HG02588 (cell line): ENCODE results near the gene SFTPB.

Experiments
- ATAC-seq: cut with Tn5 transposase; IDR thresholded peaks from one replicate; pipeline ENCODE4 v1.9.1; 2021; ENCODE audit warnings: mild to moderate bottlenecking, moderate library complexity; ENCODE audit not compliant: unreplicated experiment

SFTPB gene

DNA sequence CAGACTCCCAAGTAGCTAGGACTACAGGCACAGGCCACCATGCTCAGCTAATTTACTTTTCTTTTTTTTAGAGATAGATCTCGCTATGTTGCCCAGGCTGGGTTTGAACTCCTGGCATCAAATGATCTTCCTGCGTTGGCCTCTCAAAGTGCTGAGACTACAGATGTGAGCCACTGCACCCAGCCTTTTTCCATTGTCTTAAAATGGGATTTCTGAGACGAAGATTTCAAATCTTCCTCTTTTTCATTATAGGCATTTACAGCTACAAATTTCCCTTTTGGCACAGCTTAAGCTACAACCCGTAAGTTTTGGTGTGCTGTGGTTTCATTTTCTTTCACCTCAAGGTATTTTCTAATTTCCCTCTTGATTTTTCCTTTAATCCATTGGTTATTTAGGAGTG is 34.8 kb upstream of the SFTPB start:
- no peak for ATAC-seq

DNA sequence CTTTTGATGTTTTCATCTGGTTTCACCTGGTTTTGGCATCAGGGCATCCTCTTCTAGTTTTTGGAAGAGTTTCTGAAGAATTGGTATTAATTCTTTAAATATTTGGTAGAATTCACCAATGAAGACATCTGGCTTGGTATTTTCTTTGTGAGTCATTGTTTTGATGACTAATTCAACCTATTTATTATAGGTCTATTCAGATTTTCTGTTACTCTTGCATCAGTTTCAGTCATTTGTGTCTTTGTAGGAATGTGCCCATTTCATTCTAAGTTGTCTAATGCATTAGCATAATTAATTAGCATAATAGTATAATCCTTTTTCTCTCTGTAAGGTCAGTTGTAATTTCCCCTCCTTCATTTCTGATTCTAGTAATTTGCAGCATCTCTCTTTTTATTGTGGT is 34.2 kb upstream of the SFTPB start:
- no peak for ATAC-seq

DNA sequence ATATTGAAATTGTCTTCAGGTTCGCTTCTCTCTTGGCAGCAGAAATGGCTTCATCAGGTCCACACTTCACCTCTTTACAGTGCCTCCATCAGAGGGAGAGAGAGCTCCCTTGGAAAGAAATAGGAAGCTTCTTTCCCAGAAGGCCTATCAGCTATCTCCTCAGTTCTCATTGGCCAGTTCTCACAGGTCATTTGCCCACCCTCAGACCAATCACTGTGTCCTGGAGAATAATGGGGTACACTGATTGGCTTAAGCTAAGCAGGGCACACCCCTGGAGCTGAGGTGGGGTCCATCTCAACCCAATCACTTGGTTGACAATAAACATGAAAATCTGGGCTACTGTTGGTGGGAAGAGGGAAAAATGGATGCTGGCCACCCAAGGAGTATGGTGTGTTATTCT is 31.3 kb upstream of the SFTPB start:
- ATAC-seq = no peak

DNA sequence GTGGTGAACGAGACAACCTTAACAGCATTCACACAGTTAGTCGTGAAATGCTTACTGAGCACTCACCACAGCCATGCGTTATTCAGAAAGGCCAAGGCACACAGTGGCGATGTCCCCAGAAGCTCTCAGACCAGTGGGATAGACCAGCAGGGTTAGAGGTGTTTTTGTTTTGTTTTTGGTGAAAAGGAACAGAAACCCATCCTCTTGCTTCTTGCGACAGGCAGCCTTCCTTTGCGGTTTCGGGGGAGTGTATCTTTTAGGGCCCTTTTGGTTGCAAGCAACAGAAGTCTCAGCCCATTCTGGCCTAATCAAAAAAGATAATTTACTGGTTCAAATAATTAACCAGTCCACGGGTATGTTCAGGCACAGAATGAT is 30.9 kb upstream of the SFTPB start:
- ATAC-seq = no peak

DNA sequence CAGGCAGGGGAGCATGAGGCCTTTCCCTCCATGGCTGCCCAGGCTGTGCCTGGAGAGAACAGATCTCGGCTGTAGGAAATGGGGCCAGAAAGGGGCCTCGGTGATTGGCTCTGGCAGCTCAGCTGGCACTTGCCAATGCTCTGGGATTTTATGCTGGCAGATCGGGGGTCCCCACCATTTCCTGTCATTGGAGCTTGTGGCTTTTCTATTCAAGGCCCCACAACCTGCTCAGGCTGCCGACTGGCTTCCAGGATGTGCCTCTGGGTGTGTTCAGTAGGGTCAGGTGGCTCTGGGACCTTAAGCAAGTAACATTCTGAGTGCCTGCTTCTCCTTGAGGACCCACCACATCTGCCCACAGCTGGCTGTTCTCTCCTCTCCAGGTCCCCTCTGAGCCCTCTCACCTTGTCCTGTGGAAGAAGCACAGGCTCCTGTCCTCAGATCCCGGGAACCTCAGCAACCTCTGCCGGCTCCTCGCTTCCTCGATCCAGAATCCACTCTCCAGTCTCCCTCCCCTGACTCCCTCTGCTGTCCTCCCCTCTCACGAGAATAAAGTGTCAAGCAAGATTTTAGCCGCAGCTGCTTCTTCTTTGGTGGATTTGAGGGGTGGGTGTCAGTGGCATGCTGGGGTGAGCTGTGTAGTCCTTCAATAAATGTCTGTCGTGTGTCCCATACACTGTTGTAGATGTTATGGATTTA is 30.3 kb upstream of the SFTPB start:
- ATAC-seq = no peak

DNA sequence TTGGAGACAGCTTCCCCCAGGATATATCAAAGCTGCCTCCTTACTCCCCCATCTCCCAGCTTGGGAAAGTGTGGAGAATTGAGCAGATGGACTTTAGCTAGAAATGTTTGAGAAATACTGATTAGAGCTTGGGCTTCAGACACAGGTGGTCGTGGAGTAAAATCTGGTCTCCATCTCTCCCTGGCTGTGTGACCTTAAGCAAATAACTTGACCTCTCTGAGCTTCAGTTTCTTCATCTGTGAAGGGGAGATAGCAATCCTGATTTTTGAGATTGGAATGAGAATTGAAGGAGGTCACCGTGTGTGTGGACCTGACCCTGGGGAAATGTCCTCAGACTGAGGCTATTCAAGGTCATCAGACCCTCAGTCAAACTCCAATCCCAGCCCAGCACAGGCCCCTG is 29.7 kb upstream of the SFTPB start:
- no peak for ATAC-seq

DNA sequence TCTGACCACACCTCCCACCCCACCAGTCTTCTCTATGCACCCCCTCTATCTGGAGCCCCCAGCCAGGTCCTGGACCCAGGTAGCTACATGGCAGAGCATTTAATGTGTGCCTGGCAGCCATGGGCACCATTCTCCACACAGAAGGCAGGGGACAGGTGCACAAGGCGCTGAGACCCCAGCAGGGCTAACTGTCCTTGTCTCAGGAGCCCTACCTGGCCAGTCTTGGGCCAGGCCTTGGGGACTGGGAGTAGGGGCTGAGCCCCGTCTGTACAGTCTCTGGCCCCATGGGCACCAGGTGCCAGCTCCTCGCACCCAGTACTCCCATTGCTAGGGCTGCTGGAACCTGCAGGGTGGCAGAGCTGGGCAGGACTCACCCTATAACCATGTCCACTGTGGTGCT is 29.1 kb upstream of the SFTPB start:
- ATAC-seq = no peak

DNA sequence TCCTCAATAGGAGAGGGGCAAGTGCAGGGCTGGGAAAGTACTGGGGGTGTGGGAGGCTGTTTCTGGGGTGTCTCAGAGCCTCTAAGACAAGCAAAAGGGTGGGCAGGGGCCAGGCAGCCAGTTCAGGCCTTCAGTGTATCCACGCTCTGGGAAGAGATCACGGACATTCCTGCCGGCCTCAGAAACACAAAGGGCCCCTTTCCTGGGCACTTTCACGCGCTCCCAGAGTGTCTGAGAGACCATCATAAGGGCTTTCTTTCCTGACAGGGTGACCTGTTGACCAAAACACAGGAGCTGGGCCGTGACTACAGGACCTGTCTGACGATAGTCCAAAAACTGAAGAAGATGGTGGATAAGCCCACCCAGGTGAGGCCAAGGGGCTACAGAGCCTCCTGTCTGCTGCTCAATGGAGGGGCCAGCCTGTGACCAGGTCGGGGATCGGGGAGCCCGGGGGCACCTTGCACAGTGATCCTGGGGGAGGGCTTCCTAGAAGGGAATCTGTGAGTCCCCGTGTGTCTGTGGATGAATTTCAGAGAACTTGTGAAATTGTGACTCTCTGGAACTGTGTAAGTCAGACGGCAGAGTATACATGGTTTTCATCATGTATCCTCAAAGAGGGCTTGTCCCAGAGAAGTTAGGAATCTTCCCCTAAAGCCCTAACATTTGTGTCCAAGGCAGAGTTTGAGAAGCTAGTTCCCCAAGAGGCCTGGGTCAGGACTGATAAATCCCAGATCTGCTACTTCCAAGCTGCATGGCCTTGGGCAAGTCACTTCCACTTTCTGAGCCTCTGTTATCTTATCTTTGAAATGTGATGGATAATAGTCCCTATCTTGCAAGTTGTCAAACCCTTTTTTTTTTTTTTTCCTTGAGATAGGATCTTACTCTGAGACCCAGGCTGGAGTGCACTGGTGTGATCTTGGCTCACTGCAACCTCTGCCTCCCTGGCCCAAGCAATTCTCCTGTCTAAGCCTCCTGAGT is 28.0 kb upstream of the SFTPB start:
- ATAC-seq = no peak

DNA sequence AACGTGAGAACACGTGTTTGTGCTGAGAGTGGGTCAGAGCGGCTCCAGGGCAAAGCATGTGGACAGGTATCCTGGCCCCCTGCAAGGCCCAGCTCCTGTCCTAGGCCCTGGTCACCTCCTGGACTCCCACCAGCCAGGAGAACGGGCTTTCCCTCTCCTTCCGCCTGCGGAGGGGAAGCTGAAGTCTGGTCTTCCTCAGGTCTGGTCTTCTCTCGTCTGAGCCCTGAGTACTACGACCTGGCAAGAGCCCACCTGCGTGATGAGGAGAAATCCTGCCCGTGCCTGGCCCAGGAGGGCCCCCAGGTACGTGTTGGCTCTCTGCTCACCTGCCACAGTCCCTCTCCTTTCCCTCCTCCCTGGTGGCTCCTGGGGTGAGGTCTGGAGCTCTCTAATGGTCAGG is 27.1 kb upstream of the SFTPB start:
- ATAC-seq = no peak

DNA sequence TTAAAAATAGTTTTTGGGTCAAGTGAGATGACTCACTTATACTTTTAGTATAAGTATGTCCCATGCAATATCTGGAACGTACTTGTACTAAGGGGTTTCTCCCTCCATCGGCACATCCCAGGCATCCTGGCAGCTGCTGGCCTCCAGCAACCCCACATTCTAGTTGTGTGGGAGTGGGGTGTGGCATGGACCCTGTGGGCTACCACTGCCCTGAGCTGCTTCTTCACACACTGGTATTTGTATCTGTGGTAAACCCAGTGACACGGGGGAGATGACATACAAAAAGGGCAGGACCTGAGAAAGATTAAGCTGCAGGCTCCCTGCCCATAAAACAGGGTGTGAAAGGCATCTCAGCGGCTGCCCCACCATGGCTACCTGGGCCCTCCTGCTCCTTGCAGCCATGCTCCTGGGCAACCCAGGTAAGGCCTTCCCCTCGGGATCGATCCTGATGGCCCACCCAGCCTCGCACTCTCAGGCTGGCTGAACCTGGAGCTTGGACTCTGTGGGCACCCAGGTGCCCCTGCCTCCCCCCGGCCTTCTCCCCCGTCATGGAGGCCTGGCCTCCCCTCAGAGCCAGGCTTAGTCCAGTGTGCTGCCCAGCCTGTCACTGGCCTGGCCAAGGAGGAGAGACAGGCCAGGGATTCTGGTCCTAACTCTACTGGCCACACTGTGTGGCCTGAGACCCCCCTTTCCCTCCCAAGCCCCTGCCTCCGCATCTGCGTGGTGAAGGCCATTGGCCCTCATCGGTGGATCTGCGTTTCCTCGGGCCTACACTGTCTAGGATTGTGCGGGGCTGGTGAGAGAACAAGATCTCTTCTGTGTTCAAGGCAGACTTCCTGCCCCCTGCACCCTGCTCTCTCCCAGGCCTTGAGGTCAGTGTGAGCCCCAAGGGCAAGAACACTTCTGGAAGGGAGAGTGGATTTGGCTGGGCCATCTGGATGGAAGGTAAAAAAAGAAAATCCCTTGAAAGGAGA is 26.3 kb upstream of the SFTPB start, which contains the start of gene GNLY:
GNLY (plus strand) TSS at position 307 of the 974 bp plus-strand sequence; CDS start at position 368, 61 bp downstream.
- no peak for ATAC-seq

DNA sequence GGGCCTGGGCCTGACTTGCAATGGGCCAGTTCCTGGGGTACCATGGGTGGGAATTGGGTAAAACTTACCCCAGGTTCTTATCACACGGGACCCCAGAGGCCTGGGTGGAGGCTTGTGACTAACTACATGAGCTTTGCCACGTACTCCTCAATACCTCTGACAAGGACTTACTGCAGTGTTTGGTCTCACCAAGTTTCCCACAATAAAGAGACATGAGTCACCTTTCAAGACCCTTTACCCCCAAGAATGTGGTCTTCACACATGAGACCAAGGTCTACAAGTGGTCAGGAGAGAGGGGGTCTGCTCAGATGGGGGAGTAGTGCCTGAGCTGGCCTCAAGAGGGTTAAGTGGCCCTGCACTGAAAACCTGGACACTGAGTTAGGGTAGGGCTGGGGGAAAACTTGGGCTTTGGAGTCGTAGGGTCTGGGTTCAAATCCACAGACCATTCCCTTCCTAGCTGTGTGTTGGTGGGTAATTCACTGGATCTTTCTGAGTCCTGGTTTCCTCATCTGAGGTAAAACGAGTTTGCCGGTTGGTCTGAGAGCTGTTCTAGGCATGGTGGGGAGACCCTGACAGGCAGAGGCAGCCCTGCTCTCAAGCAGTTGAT is 24.1 kb upstream of the SFTPB start:
- ATAC-seq = no peak

DNA sequence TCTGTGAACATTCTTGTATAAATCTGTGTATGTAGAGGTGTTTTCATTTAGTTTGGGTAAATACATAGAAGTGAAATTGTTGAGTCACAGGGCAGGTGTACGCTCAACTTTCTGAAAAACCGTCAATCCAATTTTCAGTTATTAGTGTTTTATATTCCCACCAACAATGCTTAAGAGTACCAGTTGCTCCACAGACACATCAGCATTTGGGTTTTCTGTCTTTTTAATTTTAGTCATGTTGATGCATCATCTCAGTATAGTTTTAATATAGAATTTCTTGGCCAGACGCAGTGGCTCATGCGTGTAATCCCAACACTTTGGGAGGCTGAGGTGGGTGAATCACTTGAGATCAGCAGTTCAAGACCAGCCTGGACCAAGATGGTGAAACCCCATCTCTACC is 22.9 kb upstream of the SFTPB start:
- no peak for ATAC-seq

DNA sequence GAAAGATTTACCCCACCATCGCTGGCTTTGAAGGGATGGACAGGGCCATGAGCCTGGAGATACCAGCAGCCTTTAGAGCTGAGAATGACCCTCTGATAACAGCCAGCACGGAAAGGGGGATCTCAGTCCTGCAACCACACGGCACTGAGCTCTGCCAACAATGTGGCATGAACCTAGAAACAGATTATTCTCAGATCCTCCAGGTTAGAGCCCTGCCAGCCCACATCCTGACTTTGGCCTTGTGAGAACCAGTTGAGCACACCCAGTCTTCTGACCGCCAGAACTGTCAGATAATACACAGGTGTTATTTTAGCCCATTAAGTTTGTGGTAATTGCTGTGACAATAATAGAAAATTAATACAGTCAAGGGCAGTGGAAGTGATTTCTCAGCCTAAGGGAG is 16.8 kb upstream of the SFTPB start:
- no peak for ATAC-seq

DNA sequence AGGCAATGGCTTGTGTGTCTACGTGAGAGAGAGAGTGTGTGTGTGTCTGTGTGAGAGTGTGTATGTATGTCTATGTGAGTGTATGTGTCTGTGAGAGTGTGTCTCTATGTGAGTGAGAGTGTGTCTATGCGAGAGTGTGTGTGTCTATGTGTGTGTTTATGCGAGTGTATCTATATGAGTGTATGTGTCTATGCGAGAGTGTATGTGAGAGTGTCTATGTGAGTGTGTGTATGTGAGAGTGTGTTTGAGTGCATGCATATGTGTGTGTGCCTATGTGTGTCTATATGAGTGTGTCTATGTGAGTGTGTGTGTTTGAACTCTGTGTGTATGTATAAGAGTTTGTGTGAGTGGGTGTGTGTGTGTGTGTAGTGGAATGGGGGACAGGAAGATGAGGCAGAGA is 16.4 kb upstream of the SFTPB start:
- no peak for ATAC-seq

DNA sequence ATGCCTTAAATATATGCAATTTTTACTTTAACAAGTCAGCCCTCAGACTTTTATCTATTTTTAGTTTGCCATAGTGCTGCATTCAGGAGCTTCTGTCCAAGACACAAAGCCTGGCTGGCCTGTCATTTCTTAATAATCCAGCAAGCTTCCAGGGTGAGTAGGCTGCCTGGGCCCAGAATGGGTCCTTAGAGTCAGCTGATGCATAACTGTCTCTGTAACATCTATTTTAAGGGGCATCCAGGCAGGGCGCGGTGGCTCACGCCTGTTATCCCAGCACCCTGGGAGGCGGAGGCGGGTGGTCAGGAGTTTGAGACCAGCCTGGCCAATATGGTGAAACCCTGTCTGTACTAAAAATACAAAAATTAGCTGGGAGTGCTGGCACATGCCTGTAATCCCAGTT is 14.4 kb upstream of the SFTPB start:
- ATAC-seq = no peak

DNA sequence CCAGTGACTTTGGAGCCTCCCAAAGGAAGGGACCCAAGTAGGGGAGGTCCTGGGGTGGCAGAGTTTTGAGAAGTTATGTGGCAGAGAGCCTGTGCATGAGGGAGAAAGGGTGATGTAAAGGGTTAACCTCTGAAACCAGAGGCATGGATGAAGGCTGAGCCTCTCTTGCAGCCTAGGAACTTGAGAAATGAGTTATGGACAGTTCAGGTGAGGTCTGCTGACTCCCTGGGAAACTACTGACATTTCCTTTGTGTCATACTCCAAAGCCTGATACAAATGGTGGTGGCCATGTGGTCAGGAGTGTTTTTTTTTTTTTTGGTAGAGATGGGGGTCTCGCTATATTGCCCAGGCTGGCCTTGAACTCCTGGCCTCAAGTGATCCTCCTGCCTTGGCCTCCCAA is 13.8 kb upstream of the SFTPB start:
- no peak for ATAC-seq

DNA sequence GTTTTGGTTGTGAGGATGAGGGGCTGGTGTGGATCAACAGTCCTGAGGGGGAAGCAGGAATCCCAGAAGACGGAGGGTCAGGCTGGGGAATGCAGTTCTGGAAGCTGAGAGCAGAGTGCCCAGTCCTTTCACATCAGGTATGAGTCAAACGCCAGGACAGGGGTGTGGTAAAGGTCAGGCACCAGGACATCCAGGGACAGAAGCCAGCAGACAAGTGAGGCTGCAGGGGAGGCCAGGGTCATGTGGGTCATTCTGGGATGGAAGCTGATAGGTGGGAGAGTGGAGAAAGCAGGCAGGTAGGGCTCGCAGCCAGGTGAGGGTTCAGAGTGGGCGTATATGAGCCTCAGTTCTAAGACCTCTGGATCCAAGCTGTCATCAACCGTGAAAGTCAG is 13.4 kb upstream of the SFTPB start:
- no peak for ATAC-seq

DNA sequence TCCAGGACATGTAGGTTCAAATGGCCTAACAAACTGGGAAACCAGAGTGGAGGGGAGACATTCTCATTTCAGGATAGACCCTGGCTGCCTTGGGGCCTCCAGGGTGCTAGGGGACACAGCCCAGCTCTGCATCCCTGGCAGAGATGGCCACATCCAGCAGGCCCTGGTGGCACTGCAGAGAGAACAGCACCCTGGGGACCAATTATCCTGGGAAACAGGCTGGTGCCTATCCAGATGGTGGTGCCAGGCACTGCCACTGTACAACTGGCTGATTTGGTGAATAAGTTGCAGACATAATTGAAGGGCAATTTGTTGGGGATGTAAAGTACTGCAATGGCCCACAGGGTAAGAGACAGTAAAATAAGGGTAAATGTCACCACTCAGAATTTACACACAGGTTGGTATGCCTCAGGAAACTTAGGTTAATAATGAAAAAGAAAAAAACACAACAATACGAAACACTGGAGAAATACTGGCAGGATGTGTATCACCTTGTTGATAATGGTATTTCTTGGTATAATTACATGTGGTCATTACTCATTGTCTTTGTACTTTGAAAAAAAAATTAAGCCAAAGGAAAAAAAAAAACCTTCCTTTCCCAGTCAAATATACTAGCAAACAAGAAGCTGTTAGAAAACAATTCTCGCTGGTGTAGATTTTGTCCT is 12.8 kb upstream of the SFTPB start:
- ATAC-seq = no peak

DNA sequence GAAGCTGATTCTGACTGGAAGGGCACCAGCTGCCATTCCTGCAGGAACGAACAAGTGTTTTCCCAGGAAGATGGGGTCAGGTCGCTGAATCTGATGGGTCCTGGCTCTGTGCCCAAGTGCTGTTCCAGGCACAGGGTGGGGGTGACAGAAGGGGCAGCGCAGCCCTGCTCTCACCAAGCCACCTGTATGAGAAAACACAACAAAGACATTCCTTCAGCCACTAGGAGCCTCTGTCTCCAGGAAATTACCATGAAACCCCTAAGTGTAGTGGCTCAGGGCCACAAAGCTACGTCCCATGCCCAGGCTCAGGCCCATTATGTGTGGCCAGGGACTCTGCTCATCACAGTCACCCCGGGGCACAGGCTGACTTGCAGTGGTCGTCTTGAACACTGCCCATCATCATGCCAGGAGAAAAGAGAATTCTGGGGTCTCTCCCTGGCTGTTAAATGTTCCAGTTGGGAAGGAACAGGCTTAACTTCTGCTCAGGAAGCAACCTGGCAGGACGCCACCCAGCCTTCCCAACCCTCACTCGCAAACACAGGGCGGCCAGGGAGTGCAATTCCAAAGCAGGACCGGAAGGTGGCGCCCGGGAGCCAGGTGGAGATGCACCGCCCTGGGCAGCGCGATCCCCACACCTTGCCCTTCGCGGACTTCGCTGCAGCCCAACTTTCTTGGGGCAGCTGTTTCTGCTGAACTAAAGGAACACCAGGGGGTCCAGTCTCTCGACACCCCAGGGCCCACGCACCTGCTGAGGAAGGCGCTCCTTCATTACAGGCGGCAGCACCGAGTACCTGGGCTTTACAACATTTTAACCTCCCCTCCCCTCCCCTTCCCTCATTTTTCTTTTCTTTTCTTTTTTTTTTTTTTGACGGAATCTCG is 11.0 kb upstream of the SFTPB start:
- ATAC-seq = no peak
